Endodermal cell (in vitro differentiated cells): Measurements from ENCODE around the gene YLPM1. TPM values are rescaled to one million over a fixed set of nuclear protein-coding genes. Genes with fewer than 3 reads are reported as not detected.

Experiments
- DNase-seq: peaks from one replicate; pipeline ENCODE4 v3.0.0-alpha.2; 2017
- H3K27ac ChIP-seq: 2 replicates; pipeline ENCODE4 v1.5.1; 2013; ENCODE audit warnings: mild to moderate bottlenecking, low read depth, low read length, moderate library complexity
- H3K27me3 ChIP-seq: 2 replicates; pipeline ENCODE4 v1.6.1; 2013; ENCODE audit warnings: mild to moderate bottlenecking, low read length, moderate library complexity; ENCODE audit not compliant: insufficient read depth, control insufficient read depth, poor library complexity, severe bottlenecking
- H3K36me3 ChIP-seq: 2 replicates; pipeline ENCODE4 v1.7.0; 2013; ENCODE audit warnings: mild to moderate bottlenecking, low read length, moderate library complexity; ENCODE audit not compliant: control insufficient read depth, insufficient read depth
- H3K4me1 ChIP-seq: one replicate; pipeline ENCODE4 v1.7.0; 2013; ENCODE audit warnings: low read length; ENCODE audit not compliant: control insufficient read depth, insufficient read depth
- H3K4me3 ChIP-seq: 2 replicates; pipeline ENCODE4 v1.5.1; 2013; ENCODE audit warnings: mild to moderate bottlenecking, low read length, moderate library complexity
- H3K9ac ChIP-seq: 2 replicates; pipeline ENCODE4 v1.6.1; 2013; ENCODE audit warnings: mild to moderate bottlenecking, low read length, moderate library complexity; ENCODE audit not compliant: poor library complexity, severe bottlenecking; ENCODE audit errors: extremely low read depth
- H3K9me3 ChIP-seq: 2 replicates; pipeline ENCODE4 v1.6.1; 2013; ENCODE audit warnings: mild to moderate bottlenecking, low read length, moderate library complexity; ENCODE audit not compliant: control insufficient read depth
- H3K27ac Mint-ChIP-seq: 2 replicates; pipeline ENCODE4 v1.8.0; 2020; ENCODE audit warnings: mixed read lengths
- H3K27me3 Mint-ChIP-seq: 2 replicates; pipeline ENCODE4 v1.8.0; 2021; ENCODE audit warnings: mild to moderate bottlenecking, mixed read lengths; ENCODE audit not compliant: insufficient read depth
- H3K36me3 Mint-ChIP-seq: 2 replicates; pipeline ENCODE4 v1.8.0; 2020; ENCODE audit warnings: low read depth, mixed read lengths
- H3K4me1 Mint-ChIP-seq: 2 replicates; pipeline ENCODE4 v1.8.0; 2020; ENCODE audit warnings: mixed read lengths
- H3K4me3 Mint-ChIP-seq: 2 replicates; pipeline ENCODE4 v1.8.0; 2020; ENCODE audit warnings: mild to moderate bottlenecking, moderate library complexity, mixed read lengths
- H3K9me3 Mint-ChIP-seq: 2 replicates; pipeline ENCODE4 v1.8.0; 2020; ENCODE audit warnings: mild to moderate bottlenecking, mixed read lengths
- CTCF ChIP-seq: fragments of 200-600 bp; sonication (generic); conservative IDR thresholded peaks from 2 replicates; pipeline ENCODE4 v1.5.0; 2021; ENCODE audit warnings: antibody characterized with exemption, mild to moderate bottlenecking
- WGBS, 2 experiments: methylation state at CpG; one replicate each; pipeline versions ENCODE4 v1.1.5 to v1.1.7; 2013; ENCODE audit warnings: missing lambda C conversion rate in 2 of 2, mixed read lengths in 1 of 2; ENCODE audit not compliant: insufficient coverage in 1 of 2, insufficient read length in 1 of 2; 5-methylcytosine and 5-hydroxymethylcytosine counted together
- total RNA-seq, 2 donors: library from RNA; stranded (reverse); fragmentation: NEBNext Ultra II Directional in 1 of 2; extraction: Animal tissue kit (Norgen Biotek cat#: 25700) in 1 of 2; gene quantifications; 2 replicates in 1 of 2; 3 replicates in 1 of 2; pipeline ENCODE4 v1.2.1, GENCODE V29; 2021

The YLPM1 gene
- total RNA-seq, 2 donors from 2014 or later, result 75.2 to 76.2 TPM

DNA sequence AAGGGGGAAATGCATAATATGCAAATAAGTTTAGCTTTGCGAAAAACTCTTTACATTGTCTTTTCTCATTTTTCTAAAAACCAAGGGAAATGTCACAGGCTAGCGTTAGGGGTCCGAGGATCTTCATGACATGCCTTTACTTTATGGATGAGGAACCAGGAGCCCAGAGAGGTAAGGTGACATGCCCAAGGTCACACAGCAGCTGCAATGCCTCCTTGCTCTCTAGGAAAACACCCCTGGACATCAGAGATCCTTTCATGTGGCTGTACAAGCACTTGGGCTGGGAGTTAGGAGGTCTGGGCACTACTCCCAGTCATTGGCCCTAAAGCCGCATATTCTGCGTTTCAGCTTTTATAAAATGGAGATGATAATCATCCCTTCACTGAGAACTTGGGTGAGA, 112.1 kb downstream of the YLPM1 start:
- H3K4me3 ChIP-seq, result no peak overlapping the region
- peaks cover 10% of the 10 kb centered on the region for H3K4me1 Mint-ChIP-seq
- H3K36me3 Mint-ChIP-seq, result no peaks in the 10 kb centered on the region
- peaks cover 43% of the 10 kb centered on the region for H3K27me3 Mint-ChIP-seq
- TF ChIP-seq CTCF, result no peak
- no peak overlapping the region for H3K27ac ChIP-seq
- H3K4me1 ChIP-seq, result no peaks in the 10 kb centered on the region
- WGBS, 2 experiments, result 95% methylated on average over 5 of the region's 5 CpGs
- H3K9ac ChIP-seq, result no peak overlapping the region
- peak; percentile 18 for DNase-seq
- H3K9me3 Mint-ChIP-seq, result no peaks in the 10 kb centered on the region
- no peak overlapping the region for H3K4me3 Mint-ChIP-seq
- H3K27me3 ChIP-seq, result peaks cover 57% of the 10 kb centered on the region
- no peaks in the 10 kb centered on the region for H3K9me3 ChIP-seq
- no peaks in the 10 kb centered on the region for H3K36me3 ChIP-seq
- no peak overlapping the region for H3K27ac Mint-ChIP-seq

- WGBS, 2 experiments, result 63 to 75% methylated on average over 5 to 13 of the region's 13 CpGs
- Histone ChIP-seq H3K27ac (no peak within 1 kb of the TSS), H3K36me3 (no peaks in the 10 kb centered on the region), H3K9ac (no peak within 1 kb of the TSS), H3K9me3 (no peaks in the 10 kb centered on the region), H3K4me3 (no peak within 1 kb of the TSS), H3K27me3 (peaks cover 55% of the 10 kb centered on the region), H3K4me1 (no peaks in the 10 kb centered on the region)
- Mint-ChIP-seq H3K4me1 (peaks cover 18% of the 10 kb centered on the region), H3K36me3 (no peaks in the 10 kb centered on the region), H3K27me3 (peaks cover 43% of the 10 kb centered on the region), H3K27ac (no peak within 1 kb of the TSS), H3K9me3 (no peaks in the 10 kb centered on the region), H3K4me3 (no peak within 1 kb of the TSS)
- TF ChIP-seq CTCF, result no peak
- no peak for DNase-seq
Measured at GRCh38 chr14:74875941-74876913, 113.1 kb downstream of the YLPM1 start, which contains the start of gene PROX2. Gene PROX2, minus strand, starts transcription at chr14:74876145. Its CDS starts 12,311 bp downstream, at chr14:74863834.

DNA sequence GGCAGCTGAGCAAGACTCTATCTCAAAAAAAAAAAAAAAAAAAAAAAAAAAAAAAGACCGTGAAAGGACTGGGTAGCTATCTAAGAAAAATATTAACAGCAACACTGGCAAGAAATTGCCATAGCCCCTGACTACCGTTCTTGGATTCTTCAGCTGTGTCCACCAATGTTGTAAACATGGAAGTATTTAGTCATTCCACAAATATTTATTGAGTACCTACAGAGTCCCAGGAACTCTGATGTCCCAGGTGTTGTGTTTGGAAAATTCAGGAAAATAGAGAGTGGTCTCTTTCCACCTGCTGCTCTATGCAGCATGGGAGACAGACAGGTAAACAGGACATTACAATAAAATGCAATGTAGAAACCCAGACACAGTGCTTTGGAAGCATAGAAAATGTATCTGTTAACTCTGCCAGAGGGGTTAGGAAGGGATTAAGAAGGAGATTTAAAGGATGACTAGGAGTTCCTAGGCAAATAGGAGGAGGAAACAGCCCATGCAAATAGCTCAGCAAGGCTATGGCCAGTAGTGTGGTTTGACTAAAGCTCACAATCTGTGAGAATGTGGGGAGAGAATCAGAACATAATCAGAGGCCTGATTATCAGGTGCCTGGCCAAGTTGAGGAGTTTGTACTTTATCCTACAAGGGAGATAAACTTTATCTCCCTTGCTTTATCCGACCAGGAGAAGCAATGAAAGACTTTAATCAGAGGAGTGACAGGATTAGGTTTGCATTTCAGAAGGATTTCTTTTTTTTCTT, 116.5 kb downstream of the YLPM1 start:
- no peak for TF ChIP-seq CTCF
- WGBS, 2 experiments, result 45% methylated on average over 2 of the region's 3 CpGs; no CpG with 5 or more reads in 1 of the 2 experiments
- Histone ChIP-seq H3K9ac (peak overlapping the region; percentile 2), H3K9me3 (no peaks in the 10 kb centered on the region), H3K27me3 (peaks cover 28% of the 10 kb centered on the region), H3K27ac (no peak overlapping the region), H3K36me3 (peaks cover 5% of the 10 kb centered on the region), H3K4me3 (no peak overlapping the region), H3K4me1 (no peaks in the 10 kb centered on the region)
- Mint-ChIP-seq H3K27me3 (peaks cover 21% of the 10 kb centered on the region), H3K4me1 (peaks cover 38% of the 10 kb centered on the region), H3K9me3 (no peaks in the 10 kb centered on the region), H3K27ac (peak overlapping the region; percentile 88), H3K36me3 (no peaks in the 10 kb centered on the region), H3K4me3 (no peak overlapping the region)
- no peak for DNase-seq
